ENCODE data around the gene IPO9.
"Not testable (repeated sequence)": the region's sequence is repeated elsewhere in the genome, so short reads cannot be mapped to it uniquely, and the experiment has no call there.

Gene IPO9

DNA sequence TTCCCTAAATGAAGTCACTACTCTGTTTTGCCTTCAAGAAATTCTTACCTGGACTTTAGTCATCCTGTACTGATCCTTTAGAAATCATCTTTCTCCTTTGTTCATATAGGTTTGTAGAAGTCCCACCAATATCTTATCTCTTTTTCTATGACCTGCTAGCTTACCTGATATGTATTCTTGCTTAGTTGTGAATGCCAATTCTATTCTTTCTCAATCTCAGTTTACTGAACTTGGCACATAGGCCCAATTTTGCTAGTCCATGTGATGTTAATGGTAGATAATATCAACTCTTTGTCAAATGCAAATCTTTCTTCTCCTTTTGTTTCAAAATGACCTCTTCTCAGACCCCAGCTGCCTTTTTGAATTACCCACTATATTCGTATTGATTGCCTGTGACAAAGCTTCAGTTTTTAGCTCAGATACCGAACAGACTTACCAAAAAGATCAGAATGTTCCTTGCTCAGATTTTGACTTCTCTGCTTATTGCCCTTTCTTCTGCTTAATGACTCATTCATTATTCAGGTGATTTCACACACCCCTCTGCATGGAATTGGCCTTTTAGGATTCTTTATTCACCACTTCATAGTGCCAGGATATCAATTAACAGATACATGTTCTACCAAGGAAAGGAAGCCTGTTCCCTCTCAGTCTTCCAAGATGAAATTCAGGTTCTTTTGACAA is 20.6 kb downstream of the IPO9 start:
- no peak for DNase-seq

- DNase-seq = no peak
These were observed 21.1 kb downstream of the IPO9 start for GRCh38 chr1:201850053-201850397.

- no peak for DNase-seq
These were observed 23.0 kb downstream of the IPO9 start for GRCh38 chr1:201851949-201852348.

DNA sequence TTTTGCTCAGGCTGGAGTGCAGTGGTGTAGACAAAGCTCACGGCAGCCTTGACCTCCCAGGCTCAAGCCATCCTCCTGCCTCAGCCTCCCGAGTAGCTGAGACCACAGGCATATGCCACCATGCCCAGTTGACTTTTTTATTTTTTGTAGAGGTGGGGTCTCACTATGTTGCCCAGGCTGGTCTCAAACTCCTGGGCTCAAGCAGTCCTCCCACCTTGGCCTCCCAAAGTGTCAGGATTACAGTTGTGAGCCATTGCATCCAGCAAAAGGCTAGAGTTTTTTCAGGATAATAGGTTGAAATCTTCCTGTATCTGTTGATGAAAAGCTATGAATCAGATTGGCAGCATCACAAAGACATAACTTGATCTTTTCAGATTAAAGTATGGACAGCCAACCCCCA is 27.8 kb downstream of the IPO9 start:
- DNase-seq = not testable (repeated sequence)

- no peak for DNase-seq
These were observed 30.5 kb downstream of the IPO9 start for GRCh38 chr1:201859424-201859823.

DNA sequence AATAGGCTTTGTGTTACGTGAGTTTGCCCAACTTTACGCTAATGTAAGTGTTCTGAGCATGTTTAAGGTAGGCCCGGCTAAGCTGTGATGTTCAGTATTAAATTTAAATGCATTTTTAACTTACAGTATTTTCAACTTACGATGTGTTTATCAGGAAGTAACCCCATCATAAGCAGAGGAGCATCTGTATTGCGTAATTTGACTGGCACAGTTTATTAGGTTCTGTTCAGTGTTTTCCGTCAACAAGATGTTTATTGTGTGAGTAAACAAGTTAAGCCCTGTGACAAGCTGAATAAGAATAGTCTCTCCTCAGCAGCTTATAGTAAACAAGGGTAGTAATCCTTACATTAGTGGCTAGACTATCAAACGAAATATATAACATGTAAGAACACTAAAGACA is 32.5 kb downstream of the IPO9 start:
- DNase-seq = no peak

- DNase-seq = no peak
These were observed 41.4 kb downstream of the IPO9 start for GRCh38 chr1:201870397-201870796.

DNA sequence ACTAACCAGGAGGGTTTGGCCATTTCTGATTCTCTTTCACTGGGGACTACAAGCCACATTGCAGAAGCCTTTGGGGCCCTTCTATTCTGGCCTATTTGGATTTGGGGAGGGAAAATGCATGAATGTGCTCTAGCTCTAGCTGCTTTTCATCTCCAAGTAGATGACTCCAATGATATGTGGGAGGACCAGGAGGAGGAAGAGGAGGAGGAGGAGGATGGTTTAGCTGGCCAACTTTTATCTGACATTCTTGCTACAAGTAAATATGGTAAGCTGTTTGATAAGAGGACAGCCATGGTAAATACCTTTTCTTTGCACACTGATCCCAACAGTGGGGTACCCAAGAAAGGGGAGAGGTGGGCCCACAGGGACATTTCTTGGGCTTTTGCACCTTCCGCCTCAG is 45.7 kb downstream of the IPO9 start:
- DNase-seq = no peak

- DNase-seq = peak in 1 of 2 donors; percentile 12
These were observed 47.3 kb downstream of the IPO9 start for GRCh38 chr1:201876148-201876818.

DNA sequence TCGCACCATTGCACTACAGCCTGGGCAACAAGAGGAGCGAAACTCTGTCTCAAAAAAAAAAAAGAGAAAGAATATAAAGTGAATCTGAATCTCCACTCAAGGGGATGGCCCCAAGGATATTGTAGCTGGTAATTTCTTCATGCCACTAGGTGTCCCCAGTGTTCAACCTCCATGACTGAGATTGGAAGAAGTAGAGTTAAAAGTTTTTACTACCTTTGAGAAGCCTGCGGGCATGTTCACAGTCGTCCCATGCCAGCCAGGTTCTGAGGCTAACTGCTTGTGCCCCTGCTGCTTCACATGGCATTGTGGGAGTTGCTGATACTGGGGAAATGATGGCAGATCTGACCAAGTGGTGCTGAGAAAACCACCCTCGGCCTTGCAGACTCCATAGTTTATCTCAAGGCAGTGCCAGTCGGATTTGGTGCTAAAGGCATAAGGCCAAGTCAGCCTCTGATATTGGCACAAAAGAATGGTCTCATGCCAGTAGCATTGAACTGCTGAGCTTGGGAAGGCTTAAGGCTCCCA is 49.0 kb downstream of the IPO9 start:
- peak; percentile 16 to 73 for DNase-seq

- peak in 1 of 2 donors; percentile 40 for DNase-seq
These were observed 52.1 kb downstream of the IPO9 start for GRCh38 chr1:201880928-201881571.

GRCh38 chr1:201881617-201882016 is 52.7 kb downstream of the IPO9 start:
- no peak for DNase-seq

DNA sequence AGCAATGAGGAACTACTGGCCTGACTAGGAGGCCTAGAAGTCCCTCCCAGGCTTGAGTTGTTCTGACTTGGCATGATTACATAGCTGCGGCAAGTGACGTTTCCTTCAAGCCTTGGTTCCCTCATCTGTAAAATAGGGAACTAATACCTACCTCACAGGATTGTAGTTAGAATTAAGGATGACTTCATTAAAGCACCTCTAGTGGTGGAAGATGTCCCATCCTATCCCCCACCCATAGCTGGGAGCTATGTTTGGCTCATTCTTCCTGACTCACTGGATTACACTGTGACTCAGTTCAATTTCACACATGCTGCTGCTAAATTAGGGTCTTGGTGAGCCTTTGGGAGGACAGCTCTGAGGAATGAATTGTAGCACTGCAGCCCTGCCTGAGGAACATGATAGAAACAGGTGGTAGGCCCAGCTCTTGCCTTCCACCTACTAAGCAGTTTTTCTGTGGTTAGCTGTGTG is 53.7 kb downstream of the IPO9 start:
- peak; percentile 86 to 91 for DNase-seq

DNA sequence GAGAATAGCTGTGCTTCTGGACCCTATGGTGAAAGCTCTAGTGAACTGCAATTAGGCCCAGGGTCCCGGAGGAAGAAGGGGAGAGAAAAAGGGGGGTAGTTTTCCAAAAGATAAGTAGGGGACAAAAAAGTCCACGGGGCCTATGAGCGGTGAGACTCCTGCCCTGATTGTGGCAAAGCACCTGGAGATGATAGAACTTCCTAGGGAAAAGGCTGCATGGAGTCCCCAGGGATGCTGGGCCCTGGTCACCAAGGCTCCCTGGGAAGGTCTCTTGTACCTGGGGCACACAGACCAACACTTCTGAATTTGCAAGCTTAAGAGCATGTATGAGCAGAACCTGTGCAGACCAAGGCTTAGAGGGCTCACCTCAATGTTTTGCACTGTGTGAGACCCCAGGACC is 54.3 kb downstream of the IPO9 start:
- no peak for DNase-seq

GRCh38 chr1:201883786-201884185 is 54.8 kb downstream of the IPO9 start:
- DNase-seq = peak; percentile 66 to 78

DNA sequence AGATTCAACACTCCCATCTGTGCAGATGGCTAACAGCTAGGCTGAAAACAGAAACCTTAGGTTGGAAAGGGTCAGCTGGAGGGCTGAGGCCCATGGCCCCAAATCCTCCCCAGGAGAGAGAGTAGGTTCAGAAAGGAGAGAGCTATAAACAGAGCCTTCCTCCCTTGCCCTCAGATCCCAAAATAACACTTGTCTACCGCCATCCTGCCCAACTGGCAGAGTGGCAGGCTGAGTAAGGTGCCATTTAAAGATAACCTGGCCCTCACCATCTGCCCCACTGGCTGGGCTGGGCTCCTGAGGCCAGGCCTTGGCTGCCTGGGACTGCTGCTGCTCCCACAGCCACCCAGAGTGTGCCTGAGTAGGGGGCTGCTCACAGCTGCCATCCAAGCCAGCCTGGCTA is 55.5 kb downstream of the IPO9 start:
- DNase-seq = no peak

GRCh38 chr1:201885531-201886075 is 56.6 kb downstream of the IPO9 start:
- DNase-seq = no peak

- DNase-seq = no peak
These were observed 57.3 kb downstream of the IPO9 start for GRCh38 chr1:201886103-201886885.

DNA sequence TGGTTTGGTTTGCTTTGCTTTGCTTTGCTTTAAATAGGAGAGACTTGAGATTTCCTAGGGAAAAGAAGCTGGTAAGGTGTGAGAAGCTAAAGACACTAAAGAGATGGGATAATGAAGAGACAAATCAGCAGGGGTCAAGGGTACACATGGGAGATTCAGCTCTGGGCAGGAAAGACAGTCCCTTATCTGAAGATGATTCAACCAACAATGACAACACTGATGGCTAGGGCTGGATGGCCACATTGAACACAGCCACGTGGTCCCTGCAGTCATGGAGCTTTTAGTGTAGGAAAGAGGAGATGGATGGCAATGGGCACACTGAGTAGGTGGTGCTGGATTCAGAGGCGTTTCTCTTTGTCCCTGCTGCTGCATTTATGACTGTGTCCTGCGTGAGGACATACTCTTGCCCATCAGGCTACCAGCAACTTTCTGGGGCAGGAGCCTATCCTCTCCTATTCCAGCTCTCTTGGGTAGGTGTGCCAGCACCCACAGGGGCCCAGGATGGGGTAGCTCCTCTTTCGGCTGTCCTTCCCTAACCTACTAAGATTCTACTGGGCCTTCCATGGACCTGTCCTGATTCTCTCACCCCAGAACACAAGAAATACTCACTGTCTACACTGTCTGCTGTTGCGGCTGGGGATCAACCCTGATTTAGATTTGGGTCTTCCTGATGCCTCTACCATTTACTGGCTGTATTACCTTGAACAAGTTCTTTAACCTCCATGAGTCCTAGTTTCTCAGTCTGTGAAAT is 58.3 kb downstream of the IPO9 start:
- no peak for DNase-seq

- peak; percentile 4 to 20 for DNase-seq
These were observed 59.5 kb downstream of the IPO9 start, which contains the start of gene SHISA4 for GRCh38 chr1:201888282-201889089. Gene SHISA4 (plus strand): TSS chr1:201888898. CDS start chr1:201888995, 97 bp downstream.

Data from inflammatory macrophage treated with lipopolysaccharide for 1 hour (primary cell).